Neural progenitor cell (in vitro differentiated cells): ENCODE measurements around the gene IFNA17. TPM values are rescaled to one million over a fixed set of nuclear protein-coding genes. Genes with fewer than 3 reads are reported as not detected.
"Not testable (repeated sequence)": the region's sequence is repeated elsewhere in the genome, so short reads cannot be mapped to it uniquely, and the experiment has no call there.

Experiments
- DNase-seq: peaks from one replicate; pipeline ENCODE4 v3.0.0-alpha.2; 2016; ENCODE audit warnings: low spot score
- H2AFZ ChIP-seq: fragments of 200-600 bp; sonication (generic); replicated peaks from 2 replicates; pipeline ENCODE4 v1.6.1; 2016; ENCODE audit warnings: antibody characterized with exemption
- H3F3A ChIP-seq: fragments of 200-600 bp; sonication (generic); 2 replicates; pipeline ENCODE4 v1.6.1; 2016; ENCODE audit warnings: antibody characterized with exemption, low read depth
- H3K27ac ChIP-seq: fragments of 200-600 bp; sonication (generic); 2 replicates; pipeline ENCODE4 v1.5.1; 2016; ENCODE audit warnings: mild to moderate bottlenecking
- H3K27me3 ChIP-seq: fragments of 200-600 bp; sonication (generic); 2 replicates; pipeline ENCODE4 v1.6.1; 2016; ENCODE audit warnings: mild to moderate bottlenecking, moderate library complexity
- H3K36me3 ChIP-seq: fragments of 200-600 bp; sonication (generic); 2 replicates; pipeline ENCODE4 v1.5.1; 2016
- H3K4me1 ChIP-seq: fragments of 200-600 bp; sonication (generic); 2 replicates; pipeline ENCODE4 v1.6.1; 2016; ENCODE audit warnings: mixed run types
- H3K4me2 ChIP-seq: fragments of 200-600 bp; sonication (generic); 2 replicates; pipeline ENCODE4 v1.6.1; 2016
- H3K4me3 ChIP-seq: fragments of 200-600 bp; sonication (generic); 2 replicates; pipeline ENCODE4 v1.5.1; 2016
- H3K79me2 ChIP-seq: fragments of 200-600 bp; sonication (generic); 2 replicates; pipeline ENCODE4 v1.6.1; 2016; ENCODE audit warnings: low read depth
- H3K9ac ChIP-seq: fragments of 200-600 bp; sonication (generic); 2 replicates; pipeline ENCODE4 v1.6.1; 2016
- H3K9me3 ChIP-seq: fragments of 200-600 bp; sonication (generic); 2 replicates; pipeline ENCODE4 v1.5.1; 2016; ENCODE audit warnings: low read depth
- H4K20me1 ChIP-seq: fragments of 200-600 bp; sonication (generic); 2 replicates; pipeline ENCODE4 v1.6.1; 2016; ENCODE audit warnings: low read depth
- H3K27ac Mint-ChIP-seq: 3 replicates; pipeline ENCODE4 v1.8.0; 2021; ENCODE audit warnings: mixed read lengths
- H3K27me3 Mint-ChIP-seq: 2 replicates; pipeline ENCODE4 v1.8.0; 2022; ENCODE audit warnings: low read depth, mild to moderate bottlenecking, inconsistent platforms, moderate library complexity, mixed read lengths; ENCODE audit not compliant: insufficient read depth
- H3K36me3 Mint-ChIP-seq: 3 replicates; pipeline ENCODE4 v1.8.0; 2021; ENCODE audit warnings: mixed read lengths
- H3K4me1 Mint-ChIP-seq: 3 replicates; pipeline ENCODE4 v1.8.0; 2021; ENCODE audit warnings: mixed read lengths
- H3K4me3 Mint-ChIP-seq: 3 replicates; pipeline ENCODE4 v1.8.0; 2021; ENCODE audit warnings: mild to moderate bottlenecking, moderate library complexity, mixed read lengths
- H3K9me3 Mint-ChIP-seq: 3 replicates; pipeline ENCODE4 v1.8.0; 2020; ENCODE audit warnings: mixed read lengths
- CTCF ChIP-seq: fragments of 200-600 bp; sonication (generic); IDR thresholded peaks from 2 replicates; pipeline ENCODE4 v1.5.1; 2017; ENCODE audit warnings: antibody characterized with exemption, mild to moderate bottlenecking
- EZH2 ChIP-seq: fragments of 200-600 bp; sonication (generic); IDR thresholded peaks from 2 replicates; pipeline ENCODE4 v1.6.1; 2017; ENCODE audit warnings: antibody characterized with exemption, mild to moderate bottlenecking, moderate library complexity
- EZH2phosphoT487 ChIP-seq: fragments of 200-600 bp; sonication (generic); IDR thresholded peaks from 2 replicates; pipeline ENCODE4 v1.6.1; 2017; ENCODE audit warnings: antibody characterized with exemption
- total RNA-seq: library from RNA; depleted of rRNA; stranded (reverse); fragments of >200 nt; gene quantifications from 2 replicates; pipeline ENCODE4 v1.2.3, GENCODE V29; 2015; ENCODE audit warnings: low replicate concordance

IFNA17 gene
- total RNA-seq, 1 donor from 2014 or later, result not detected

GRCh38 chr9:21210782-21211181 is 17.2 kb downstream of the IFNA17 start:
- not testable (repeated sequence) for H3K4me3 ChIP-seq, H3F3A ChIP-seq, H3K4me1 ChIP-seq, H3K27ac ChIP-seq, H2AFZ ChIP-seq, H3K27me3 Mint-ChIP-seq, H3K36me3 ChIP-seq, H3K79me2 ChIP-seq, H3K9me3 ChIP-seq, H3K27ac Mint-ChIP-seq, H3K9me3 Mint-ChIP-seq, H3K4me3 Mint-ChIP-seq, DNase-seq, H3K4me1 Mint-ChIP-seq, H3K4me2 ChIP-seq, H3K9ac ChIP-seq, H3K36me3 Mint-ChIP-seq, H4K20me1 ChIP-seq, H3K27me3 ChIP-seq

- Histone ChIP-seq H3K9ac (no peak overlapping the region), H3K4me1 (no peaks in the 10 kb centered on the region), H3K4me3 (no peak overlapping the region), H3F3A (no peaks in the 10 kb centered on the region), H3K36me3 (no peaks in the 10 kb centered on the region), H3K79me2 (no peaks in the 10 kb centered on the region), H3K9me3 (no peaks in the 10 kb centered on the region), H3K4me2 (no peak overlapping the region), H3K27me3 (no peaks in the 10 kb centered on the region), H2AFZ (no peak overlapping the region), H3K27ac (no peak overlapping the region), H4K20me1 (no peaks in the 10 kb centered on the region)
- no peaks in the 10 kb centered on the region for H3K9me3 Mint-ChIP-seq
- no peak overlapping the region for H3K27ac Mint-ChIP-seq
- no peaks in the 10 kb centered on the region for H3K27me3 Mint-ChIP-seq
- no peak for TF ChIP-seq EZH2phosphoT487
- TF ChIP-seq CTCF, result no peak
- TF ChIP-seq EZH2, result no peak
- DNase-seq, result no peak
- no peak overlapping the region for H3K4me3 Mint-ChIP-seq
- peaks cover 4% of the 10 kb centered on the region for H3K4me1 Mint-ChIP-seq
- no peaks in the 10 kb centered on the region for H3K36me3 Mint-ChIP-seq
These were observed 17.7 kb downstream of the IFNA17 start for GRCh38 chr9:21210311-21210710.

GRCh38 chr9:21207043-21207442 is 21.0 kb downstream of the IFNA17 start, which contains the start of gene IFNA10:
IFNA10 (minus strand) TSS chr9:21207143; CDS start chr9:21207097, 46 bp downstream.
- not testable (repeated sequence) for H3K9me3 Mint-ChIP-seq, H2AFZ ChIP-seq, H3K79me2 ChIP-seq, DNase-seq, H3K36me3 ChIP-seq, H3K9ac ChIP-seq, H3K36me3 Mint-ChIP-seq, H3K4me1 ChIP-seq, H3K27ac Mint-ChIP-seq, H3K27me3 Mint-ChIP-seq, H3K27me3 ChIP-seq, H3K9me3 ChIP-seq, H4K20me1 ChIP-seq, H3K4me3 ChIP-seq, H3F3A ChIP-seq, H3K4me1 Mint-ChIP-seq, H3K4me3 Mint-ChIP-seq, H3K27ac ChIP-seq, H3K4me2 ChIP-seq

GRCh38 chr9:21205204-21205603 is 22.8 kb downstream of the IFNA17 start:
- no peaks in the 10 kb centered on the region for H3K36me3 ChIP-seq
- Mint-ChIP-seq H3K4me1 (no peaks in the 10 kb centered on the region), H3K4me3 (no peak overlapping the region), H3K27me3 (no peaks in the 10 kb centered on the region), H3K9me3 (no peaks in the 10 kb centered on the region), H3K27ac (no peak overlapping the region), H3K36me3 (no peaks in the 10 kb centered on the region)
- no peak overlapping the region for H2AFZ ChIP-seq
- H3K79me2 ChIP-seq, result no peaks in the 10 kb centered on the region
- no peak for TF ChIP-seq EZH2
- no peak overlapping the region for H3K9ac ChIP-seq
- no peak overlapping the region for H3K4me3 ChIP-seq
- H3K27ac ChIP-seq, result no peak overlapping the region
- H3K27me3 ChIP-seq, result no peaks in the 10 kb centered on the region
- no peaks in the 10 kb centered on the region for H4K20me1 ChIP-seq
- no peaks in the 10 kb centered on the region for H3K4me1 ChIP-seq
- no peaks in the 10 kb centered on the region for H3F3A ChIP-seq
- H3K4me2 ChIP-seq, result no peak overlapping the region
- H3K9me3 ChIP-seq, result no peaks in the 10 kb centered on the region
- DNase-seq, result no peak

GRCh38 chr9:21202105-21202504 is 25.9 kb downstream of the IFNA17 start, which contains the start of gene IFNA7:
IFNA7 (minus strand) TSS chr9:21202205; CDS start chr9:21202165, 40 bp downstream.
- H3K9ac ChIP-seq, H3K27ac ChIP-seq, H3K9me3 ChIP-seq, DNase-seq, H3K36me3 Mint-ChIP-seq, H3K4me1 ChIP-seq, H3K27ac Mint-ChIP-seq, H3K4me2 ChIP-seq, H3K27me3 ChIP-seq, H3K27me3 Mint-ChIP-seq, H3K9me3 Mint-ChIP-seq, H3K79me2 ChIP-seq, H3K36me3 ChIP-seq, H3F3A ChIP-seq, H3K4me3 ChIP-seq, H3K4me3 Mint-ChIP-seq, H2AFZ ChIP-seq, H4K20me1 ChIP-seq, H3K4me1 Mint-ChIP-seq: not testable (repeated sequence)
